ENCODE data around the gene IFNG-AS1.

The IFNG-AS1 gene

DNA sequence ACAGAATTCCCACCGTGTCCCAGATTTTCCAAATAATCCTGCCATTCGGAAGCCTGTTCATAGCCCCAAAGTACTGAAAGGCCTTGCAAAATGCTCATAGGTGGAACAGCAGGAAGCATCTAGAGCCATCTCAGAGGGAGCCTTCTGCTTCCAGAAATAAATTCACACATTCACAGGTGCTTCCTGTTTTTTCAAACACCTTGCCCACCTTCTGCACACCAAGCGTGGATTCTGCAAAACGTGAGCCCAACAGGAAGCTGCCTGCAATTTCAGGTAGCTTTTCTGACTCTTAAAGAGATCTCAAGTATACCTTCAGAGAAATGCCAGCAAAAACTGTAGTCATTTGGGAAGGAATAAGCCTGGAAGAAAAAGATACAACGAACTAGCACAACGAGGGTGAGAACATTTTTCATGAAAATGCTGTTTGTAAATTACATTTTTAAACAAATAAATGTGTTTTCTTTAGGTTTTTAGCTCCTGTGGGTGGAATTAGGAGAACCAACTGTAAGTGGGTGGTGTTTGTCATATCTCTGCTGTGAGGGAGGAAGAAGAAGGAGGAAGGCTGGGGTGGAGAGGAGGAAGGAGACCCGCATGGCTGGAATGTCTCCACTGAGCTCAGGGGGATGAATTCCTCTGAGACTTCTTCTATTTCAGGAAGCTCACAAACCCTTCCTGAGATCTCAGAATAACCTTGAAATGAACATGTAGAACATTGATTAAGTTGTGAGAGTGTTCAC is at the start of gene IFNG-AS1:
TSS of gene IFNG-AS1 (plus strand) at position 264 of the 737 bp plus-strand sequence.
- DNase-seq (ENCODE audit: low read depth): no peak

- no peak for DNase-seq (ENCODE audit: low read depth)
Observed at GRCh38 chr12:67939611-67940010, 49.6 kb upstream of the IFNG-AS1 start.

DNA sequence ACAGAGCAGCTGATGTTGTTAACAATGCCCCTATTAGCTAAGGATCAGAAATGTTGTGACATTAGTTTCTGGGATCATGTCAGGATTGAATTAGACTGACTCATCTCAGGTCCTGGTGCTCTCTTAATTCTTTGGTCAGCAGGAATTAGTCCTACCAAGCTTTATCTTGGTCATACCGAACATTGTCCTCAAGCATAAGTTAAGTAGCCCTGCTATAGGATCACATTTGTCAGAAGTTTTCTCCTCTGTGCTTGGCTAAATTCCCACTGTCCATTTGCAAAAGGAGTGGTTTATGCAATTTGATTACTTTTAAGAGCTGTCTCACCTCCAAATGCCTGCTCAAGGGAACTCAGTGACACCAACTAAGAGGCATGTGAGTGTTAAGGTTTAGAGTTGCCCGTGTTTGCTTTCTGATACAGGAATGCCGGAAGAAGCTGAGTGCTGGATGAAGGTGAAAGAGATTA is 48.4 kb upstream of the IFNG-AS1 start:
- DNase-seq (ENCODE audit: low read depth): no peak

DNA sequence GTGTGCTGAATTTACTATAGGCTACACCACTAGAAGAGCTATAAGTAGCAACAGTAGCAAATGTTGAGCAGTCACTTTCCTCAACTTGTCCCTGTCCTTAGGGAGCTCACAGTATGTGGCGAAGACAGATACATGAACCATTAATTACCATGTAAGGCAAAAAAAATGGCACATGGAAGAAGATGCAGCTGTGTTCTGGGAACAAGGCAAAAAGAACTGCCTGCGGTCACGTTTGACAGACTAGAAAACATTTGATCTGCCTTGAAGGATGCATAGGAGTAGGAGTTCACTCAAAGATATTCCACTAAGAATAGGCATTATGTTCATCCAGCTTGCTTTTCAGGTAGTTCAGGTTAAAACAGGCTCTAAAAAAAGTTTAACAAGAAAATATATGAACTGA is 46.5 kb upstream of the IFNG-AS1 start:
- DNase-seq (ENCODE audit: low read depth): no peak

- peak; percentile 57 for DNase-seq (ENCODE audit: low read depth)
Observed at GRCh38 chr12:67943141-67943892, 45.9 kb upstream of the IFNG-AS1 start.

GRCh38 chr12:67944093-67944492 is 45.2 kb upstream of the IFNG-AS1 start:
- DNase-seq (ENCODE audit: low read depth): no peak

DNA sequence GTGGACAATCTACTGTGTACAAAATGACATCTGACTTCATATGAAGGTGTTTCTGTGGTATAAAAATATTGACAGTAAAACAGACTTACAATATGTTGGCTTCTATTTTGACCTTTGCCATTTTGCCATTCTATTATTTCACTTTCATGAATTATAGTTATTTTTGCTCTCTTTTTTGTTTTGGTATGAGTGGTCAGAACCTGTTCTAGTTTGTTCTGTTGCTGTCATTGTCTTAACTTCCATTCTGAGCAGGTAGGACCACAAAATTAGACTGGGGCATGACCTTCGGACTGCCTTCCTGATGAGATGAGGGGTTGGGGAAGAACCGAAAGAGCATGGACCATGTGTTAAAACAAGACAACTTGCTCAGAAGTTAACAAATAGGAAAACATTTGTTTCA is 36.5 kb upstream of the IFNG-AS1 start:
- DNase-seq (ENCODE audit: low read depth): no peak

DNA sequence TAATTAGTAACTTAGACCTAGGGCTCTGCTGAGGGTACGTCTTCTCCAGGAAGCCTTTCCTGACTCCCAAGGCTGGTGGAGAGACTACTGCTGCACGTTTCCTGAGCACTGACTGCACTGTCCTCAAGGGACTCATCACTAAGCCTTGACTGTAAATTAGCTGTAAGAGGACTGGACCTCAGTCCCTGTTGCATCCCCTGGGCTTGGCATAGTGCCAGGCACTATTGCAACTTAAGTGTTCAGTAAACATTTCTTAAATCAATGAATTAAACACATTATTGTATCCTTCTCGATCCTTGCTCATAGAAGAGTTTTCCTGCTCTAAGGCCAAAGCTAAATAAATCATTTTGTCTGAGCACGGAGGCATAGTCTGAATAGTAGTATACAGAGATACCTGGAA is 31.9 kb upstream of the IFNG-AS1 start:
- DNase-seq (ENCODE audit: low read depth): no peak

DNA sequence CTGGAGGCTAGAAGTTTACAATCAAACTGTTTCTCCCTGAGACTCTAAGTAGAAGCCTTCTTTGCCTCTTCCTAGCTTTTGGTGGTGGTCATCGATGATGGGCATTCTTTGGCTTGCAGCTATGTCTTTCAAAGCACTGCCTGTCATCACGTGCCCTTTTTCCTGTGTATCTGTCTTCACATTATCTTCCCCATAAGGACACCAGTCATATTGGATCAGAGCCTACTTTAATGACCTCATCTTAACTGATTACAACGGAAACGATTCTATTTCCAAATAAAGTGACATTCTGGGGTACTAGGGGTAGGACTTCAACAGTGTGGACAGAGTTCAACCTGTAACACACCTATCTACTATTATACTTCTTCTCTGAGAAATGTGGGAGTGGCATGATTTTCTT is 31.1 kb upstream of the IFNG-AS1 start:
- DNase-seq (ENCODE audit: low read depth): no peak

- DNase-seq (ENCODE audit: low read depth): no peak
Observed at GRCh38 chr12:67964456-67964855, 24.8 kb upstream of the IFNG-AS1 start.

GRCh38 chr12:67966560-67966959 is 22.7 kb upstream of the IFNG-AS1 start:
- DNase-seq (ENCODE audit: low read depth): no peak

DNA sequence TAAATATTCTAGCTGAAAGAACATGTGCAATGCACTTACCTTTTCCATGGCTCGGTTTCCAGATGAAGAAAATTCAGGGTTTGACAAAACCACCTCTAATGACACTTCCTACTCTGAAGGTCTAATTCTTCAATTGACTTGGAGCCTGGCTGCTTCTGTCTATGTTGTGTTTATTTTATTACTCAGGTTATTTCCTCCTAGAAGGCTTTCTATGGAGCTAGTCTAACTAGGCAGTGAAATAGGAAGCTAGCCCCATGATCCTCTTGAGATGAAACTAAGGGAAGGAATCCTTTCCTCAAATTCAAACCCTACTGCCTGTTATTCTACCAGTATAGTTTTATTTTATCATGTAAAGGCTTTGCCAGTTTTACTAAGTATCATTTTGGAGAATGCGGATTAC is 20.9 kb upstream of the IFNG-AS1 start:
- DNase-seq (ENCODE audit: low read depth): no peak

GRCh38 chr12:67968725-67969124 is 20.5 kb upstream of the IFNG-AS1 start:
- no peak for DNase-seq (ENCODE audit: low read depth)

GRCh38 chr12:67969134-67969802 is 20.0 kb upstream of the IFNG-AS1 start:
- no peak for DNase-seq (ENCODE audit: low read depth)

- DNase-seq (ENCODE audit: low read depth): no peak
Observed at GRCh38 chr12:67977668-67978067, 11.6 kb upstream of the IFNG-AS1 start.

GRCh38 chr12:67980391-67980790 is 8.9 kb upstream of the IFNG-AS1 start:
- no peak for DNase-seq (ENCODE audit: low read depth)

DNA sequence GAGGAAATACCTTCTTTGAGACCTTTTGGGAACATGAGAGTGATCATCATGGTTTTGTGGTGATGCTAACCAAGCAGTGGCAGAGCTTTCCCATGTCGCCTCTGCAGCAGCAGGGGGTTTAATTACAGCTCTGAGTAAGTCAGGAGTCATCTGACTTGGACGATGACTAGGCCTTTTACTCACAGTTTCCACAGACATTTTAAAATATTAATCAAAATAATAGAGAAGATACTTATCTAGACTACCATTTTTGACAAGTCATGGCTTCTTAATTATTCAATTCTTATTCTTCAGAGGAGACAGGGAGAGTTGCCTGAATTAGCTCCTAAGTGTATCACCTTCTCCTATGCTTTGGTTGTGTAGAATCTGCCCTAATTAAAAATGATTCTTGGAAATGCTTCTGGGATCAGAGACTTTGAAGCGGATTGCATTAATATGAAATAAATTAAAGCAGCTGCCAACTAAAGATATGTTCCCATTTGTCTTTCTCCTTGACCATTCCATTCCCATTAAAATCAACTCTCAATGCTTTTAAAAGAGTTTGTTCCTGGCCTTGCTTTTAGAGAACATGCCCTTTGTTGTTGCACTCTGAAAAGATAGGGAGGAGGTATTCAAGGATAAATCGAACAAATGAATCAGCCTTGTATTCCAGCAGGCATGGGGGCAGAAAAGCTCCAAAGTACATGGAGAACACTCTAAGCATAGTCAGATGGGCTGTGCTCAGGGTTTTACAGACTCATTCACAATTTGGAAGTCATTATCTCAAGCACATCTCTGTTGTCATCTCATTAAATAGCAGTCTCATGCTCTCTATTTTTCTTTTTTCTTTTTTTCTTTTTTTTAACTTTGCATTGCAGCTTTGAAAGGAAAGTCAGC is 7.7 kb upstream of the IFNG-AS1 start:
- DNase-seq (ENCODE audit: low read depth): no peak

- no peak for DNase-seq (ENCODE audit: low read depth)
Observed at GRCh38 chr12:67982164-67982563, 7.1 kb upstream of the IFNG-AS1 start.

DNA sequence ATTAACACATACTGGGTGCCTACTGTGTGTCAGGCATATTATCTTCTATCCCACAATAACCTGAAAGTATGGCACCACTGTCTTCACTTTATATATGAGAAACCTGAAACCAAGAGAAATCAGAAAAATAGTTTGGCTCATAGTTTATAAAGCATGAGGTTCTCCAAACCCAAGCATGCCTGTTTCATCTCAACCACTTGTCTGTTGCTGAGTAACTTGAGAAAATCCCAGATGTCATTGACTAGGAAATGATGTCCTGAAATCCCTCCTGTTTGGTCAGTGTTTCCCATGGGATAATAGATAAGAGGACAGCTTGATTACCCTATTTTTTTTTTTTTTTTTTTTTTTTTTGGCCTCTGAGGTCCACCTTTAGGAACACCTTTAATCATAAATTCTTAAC is 2.6 kb upstream of the IFNG-AS1 start:
- no peak for DNase-seq (ENCODE audit: low read depth)

- DNase-seq (ENCODE audit: low read depth): no peak
Observed at GRCh38 chr12:67988601-67989021, 636 bp upstream of the IFNG-AS1 start.

GRCh38 chr12:67991158-67991557 is 1.9 kb downstream of the IFNG-AS1 start:
- peak; percentile 5 for DNase-seq (ENCODE audit: low read depth)

- DNase-seq (ENCODE audit: low read depth): no peak
Observed at GRCh38 chr12:67993143-67993542, 3.9 kb downstream of the IFNG-AS1 start.

Data from activated T-cell treated with anti-CD3 and anti-CD28 coated beads for 1 hour (primary cell).